SK-N-MC (cell line): ENCODE data around the gene LRFN4.

Experiments
- EZH2 ChIP-seq: fragments of 200-600 bp; sonication (generic); IDR thresholded peaks from one replicate; pipeline ENCODE4 v1.6.1; 2017; ENCODE audit warnings: antibody characterized with exemption
- FOXP2 ChIP-seq: optimal IDR thresholded peaks from 2 replicates; pipeline ENCODE3; 2011; ENCODE audit warnings: mild to moderate bottlenecking, moderate library complexity; ENCODE audit not compliant: insufficient read depth; ENCODE audit errors: extremely low read length, control extremely low read depth
- POLR2AphosphoS5 ChIP-seq: IDR thresholded peaks from 2 replicates; pipeline ENCODE4 v1.6.1; 2012; ENCODE audit warnings: mild to moderate bottlenecking, low read depth, low read length, borderline replicate concordance

GRCh38 chr11:66866511-66866986 is 9.7 kb downstream of the LRFN4 start:
- TF ChIP-seq EZH2: no peak
- TF ChIP-seq POLR2AphosphoS5: no peak
- TF ChIP-seq FOXP2: no peak
